Stimulated activated CD4-positive, alpha-beta T cell treated with anti-CD3 and anti-CD28 coated beads, Interleukin-15, amount 100 ng/mL, for 48 hours (primary cell): Measurements from ENCODE around the gene XPA.
"Not testable (repeated sequence)": the region's sequence is repeated elsewhere in the genome, so short reads cannot be mapped to it uniquely, and the experiment has no call there.

ENCODE experiments used
- DNase-seq, 2 donors: peaks; one replicate each; pipeline ENCODE4 v3.0.0-alpha.2; 2020; ENCODE audit warnings: low read depth in 2 of 2

Gene XPA

DNA sequence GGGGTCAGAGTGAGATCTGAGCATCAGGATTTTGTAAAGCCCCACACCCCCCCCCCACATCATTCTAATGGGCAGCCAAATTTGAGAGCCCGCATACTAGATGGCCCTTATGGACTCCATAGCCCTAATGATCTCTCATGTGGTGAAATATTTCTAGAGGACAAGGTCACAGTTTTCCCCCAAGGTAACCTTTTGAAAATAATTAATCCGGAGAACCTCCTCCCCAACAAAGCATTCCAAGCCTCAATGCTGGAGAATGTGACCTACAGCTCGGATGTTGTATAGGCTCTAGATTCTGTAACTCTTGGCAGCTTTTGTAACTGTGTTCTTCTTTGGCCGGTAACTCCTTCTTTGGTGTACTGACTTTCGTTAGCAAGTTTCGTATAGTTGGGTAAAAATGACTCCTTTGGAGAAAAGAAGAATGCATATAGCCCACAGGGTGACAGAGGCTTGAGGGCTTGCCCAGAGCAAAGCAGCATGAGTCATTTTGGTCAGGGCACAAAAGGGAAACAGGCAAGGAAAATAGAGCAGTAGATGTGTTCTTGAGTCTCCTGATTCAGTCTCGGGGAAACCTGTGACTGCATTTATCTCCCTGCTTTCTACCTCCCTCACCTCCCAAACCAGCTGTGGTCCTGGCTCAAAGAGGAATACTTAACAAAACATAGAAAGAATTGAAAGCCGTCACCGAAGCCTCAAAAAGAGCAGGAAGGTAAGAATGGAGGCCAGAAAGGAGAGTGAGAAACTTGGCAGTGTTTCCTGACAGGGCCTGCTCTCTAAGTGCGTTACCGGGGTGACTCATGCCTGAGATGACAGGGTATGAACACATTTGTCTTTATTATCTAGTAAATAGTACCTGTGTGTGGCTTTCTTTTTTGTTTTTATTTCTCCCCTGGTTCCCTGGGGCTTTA is 6.6 kb upstream of the XPA start:
- peak; percentile 21 to 47 for DNase-seq

DNA sequence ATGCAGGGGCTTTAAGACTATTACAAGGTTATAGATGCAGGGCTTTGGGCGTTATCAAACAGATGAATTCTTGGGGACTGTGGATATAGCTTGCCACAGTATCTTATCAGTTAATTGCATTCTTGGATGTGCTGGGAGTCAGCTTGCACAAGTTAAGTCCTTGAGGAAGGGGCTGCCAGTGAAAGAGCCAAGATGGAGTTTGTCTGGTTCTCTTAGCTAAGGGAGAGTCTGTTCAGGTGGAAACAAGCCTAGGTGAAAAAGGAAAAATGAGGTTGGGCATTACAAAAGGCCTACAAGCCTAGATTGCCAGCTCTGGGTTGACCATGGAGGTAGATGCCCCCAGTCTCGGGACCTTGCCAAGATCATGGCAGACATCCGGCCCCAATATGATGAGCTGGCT is 2.7 kb upstream of the XPA start:
- not testable (repeated sequence) for DNase-seq

DNA sequence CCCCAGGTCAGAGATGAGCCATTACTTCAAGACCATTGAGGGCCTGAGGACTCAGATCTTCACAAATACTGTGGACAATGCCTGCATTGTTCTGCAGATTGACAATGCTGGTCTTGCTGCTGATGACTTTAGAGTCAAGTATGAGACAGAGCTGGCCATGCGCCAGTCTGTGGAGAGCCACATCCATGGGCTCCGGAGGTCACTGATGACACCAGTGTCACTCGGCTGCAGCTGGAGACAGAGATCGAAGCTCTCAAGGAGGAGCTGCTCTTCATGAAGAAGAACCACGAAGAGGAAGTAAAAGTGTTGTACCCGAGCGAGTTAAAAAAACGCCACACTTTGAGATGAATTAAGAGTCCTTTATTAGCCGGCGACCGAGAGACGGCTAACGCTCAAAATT is 2.1 kb upstream of the XPA start:
- not testable (repeated sequence) for DNase-seq

DNA sequence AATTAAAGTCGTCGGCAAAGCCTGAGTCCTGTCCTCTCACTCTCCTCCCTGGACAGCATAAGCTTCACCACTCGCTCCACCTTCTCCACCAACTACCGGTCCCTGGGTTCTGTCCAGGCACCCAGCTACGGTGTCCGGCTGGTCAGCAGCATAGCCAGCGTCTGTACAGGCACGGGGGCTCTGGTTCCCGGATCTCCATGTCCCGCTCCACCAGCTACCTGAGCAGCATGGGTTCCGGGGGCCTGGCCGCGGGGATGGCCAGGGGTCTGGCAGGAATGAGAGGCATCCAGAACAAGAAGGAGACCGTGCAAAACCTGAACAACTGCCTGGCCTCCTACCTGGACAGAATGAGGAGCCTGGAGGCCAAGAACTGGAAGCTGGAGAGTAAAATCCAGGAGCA is 1.7 kb upstream of the XPA start:
- no peak for DNase-seq

DNA sequence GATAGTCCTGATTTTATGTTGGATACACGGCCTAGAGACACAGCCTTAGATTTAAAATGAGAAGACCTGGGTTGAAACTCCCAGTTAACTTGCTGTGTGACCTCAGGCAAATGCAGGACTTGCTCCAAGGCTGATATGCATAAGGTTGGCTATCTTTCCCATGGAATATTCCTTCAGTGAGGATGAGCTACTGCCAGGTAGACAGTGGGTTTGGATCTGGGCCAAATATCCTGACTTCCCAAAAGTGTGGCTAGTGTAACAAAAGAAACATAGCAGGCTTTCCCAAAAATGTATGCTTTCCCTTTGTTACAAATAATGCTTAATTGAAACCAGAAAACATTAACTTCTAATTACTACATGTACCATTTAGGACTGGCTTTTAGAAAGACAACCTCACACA is 697 bp upstream of the XPA start:
- DNase-seq: no peak

DNA sequence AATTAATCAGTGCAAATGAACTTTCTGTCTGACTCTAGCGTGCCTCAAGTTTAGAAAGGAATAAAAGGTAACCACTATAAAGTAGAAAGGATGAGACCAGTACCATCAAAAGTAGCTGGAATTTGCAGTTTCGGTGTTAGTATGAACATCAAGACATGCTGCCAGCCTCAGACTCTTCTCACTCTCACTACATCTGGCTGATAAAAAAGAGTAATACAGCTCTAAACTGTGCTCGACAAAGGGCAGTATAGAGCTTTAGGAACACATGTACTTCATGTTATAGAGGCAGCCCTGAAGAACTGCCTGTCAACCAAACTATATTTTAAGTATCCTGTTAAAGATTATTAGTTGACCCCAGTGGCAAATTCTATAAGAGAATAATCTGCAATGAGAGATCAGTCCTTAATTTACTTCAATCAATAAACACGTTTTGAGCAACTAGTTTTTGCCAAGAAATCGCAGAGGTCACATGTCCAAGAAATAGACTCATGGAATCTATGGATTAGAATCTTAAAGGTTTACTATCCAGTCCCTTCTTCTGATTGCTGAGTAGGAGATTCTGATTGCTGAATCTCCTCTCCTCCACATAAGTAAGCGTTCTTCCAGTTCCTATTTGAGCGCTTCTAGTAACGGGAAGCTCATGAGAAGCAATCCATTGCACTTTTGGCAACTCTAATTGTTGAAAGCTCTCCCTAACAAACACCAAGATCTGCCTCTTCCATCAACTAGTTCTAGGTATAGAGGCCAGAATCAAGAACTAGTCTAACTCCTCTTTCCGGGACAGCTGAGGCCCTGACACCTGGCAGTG is 941 bp downstream of the XPA start:
- no peak for DNase-seq

DNA sequence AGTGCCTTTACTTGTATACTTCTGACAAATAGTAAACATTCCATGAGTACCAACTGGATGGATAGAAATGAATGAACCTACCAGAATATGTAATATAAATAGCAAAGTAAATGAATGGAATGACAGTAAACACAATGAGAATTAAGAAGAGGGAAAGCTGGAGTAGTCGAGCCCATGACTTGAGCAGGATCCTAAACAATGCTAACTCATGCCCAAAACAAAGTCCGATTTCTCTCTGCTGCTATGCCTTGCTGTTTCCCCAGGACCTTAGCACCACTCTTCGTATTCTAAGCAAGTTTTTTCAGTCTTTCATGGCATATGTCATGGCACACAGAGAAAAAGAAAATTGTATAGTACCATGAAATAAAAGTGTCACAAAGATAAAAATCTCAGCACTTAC is 1.8 kb downstream of the XPA start:
- DNase-seq: no peak

DNA sequence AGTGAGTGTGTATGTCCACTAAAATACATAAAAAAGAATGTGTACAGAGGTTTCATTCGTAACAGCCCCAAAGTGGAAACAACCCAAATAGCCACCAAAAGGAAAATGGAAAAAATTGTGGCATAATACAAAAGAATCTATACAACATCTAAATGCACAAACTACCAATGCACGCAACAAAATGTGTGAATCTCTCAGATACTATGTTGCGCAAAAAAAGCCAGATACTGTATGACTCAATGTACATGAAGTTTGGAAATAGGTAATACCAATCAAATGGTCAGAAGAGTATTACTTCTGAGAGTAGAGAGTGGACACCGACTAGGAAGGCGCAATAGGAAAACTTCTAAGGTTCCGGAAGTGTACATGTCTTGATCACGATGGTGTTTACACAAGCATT is 2.4 kb downstream of the XPA start:
- DNase-seq: no peak

DNA sequence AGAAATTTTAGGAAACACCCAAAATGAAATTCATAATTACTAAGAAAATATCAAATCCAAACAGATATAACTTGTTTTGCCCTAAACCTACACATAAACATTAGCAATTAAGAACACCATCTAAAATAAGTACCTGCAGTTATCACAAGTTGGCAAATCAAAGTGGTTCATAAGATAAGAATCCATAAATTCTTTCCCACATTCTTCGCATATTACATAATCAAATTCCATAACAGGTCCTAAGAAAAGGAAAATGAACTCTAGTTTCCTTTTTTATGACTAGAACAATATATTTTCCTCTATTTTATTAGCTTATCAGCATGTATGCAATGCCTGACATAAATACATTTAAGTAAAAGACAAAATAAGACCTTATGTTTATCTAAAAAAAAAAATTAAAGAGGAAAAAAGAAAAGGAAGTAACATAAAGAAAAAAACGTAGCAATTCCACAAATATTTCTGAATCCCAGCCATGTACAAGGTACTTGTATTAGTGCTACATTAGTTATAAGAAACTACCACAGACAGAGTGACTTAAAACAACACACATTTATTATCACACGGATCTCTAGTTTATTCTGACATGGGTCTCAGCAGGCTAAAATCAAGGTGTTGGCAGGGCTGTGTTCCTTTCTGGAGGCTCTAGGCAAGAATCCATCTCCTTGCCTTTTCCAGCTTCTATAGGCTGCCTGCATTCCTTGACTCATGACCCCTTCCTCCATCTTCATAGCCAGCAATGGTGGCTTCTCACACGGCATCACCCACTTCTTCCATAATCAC is 7.5 kb downstream of the XPA start:
- DNase-seq: no peak

DNA sequence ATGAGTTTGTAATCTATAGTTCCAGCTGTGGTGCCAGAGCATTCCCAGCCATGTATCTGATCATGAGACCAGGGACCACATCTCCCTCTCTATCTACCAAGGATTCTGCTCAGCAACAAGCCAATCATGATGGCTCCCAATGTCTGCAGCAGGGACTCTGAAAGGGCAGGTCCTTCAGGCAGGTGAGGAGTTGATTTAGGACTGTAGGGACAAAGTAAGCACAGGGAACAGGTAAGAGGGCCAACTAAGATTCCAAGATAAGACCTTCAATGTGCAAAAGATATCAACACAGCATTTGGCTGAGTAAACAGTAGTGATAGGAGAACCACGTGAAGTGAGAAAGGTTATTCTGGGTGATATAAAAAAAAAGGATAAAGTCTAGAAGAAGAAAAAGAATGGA is 8.5 kb downstream of the XPA start:
- no peak for DNase-seq

DNA sequence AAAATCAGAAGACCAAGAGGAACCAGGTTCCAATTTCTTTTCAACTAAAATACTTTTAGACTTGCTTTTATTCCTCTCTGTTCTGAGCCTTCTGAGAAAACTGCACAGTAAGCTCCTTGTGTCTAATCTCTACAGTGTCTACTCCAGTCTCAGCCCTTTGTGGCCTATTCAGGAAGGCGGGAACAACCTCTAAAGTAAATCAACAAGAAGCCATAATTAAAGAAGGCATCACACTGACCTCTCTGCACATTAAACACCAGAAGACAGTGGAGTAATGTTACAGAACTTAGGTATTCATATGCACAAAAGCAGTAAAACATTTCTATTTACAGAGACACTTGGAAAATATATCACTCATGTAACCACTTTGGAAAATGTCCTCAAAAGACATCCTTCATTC is 14.9 kb downstream of the XPA start:
- no peak for DNase-seq

DNA sequence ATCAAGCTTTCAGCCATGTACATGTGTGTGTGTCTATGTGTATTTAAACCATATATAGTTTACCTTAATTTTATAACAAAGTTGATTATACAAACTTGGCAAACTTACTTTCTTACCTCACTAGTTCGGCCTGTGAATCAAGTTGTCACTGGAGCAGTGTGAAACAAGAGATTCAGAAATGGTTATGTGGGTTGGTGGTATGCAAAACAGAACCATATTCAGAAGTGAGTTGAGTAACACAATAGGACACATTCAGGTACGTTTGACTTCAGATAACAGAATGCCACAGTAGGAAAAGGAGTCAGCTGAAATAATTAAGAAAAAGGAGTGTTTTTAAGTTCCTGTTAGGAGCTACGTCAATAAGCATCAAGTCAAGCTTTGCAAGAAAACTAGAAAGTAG is 21.5 kb downstream of the XPA start:
- no peak for DNase-seq

DNA sequence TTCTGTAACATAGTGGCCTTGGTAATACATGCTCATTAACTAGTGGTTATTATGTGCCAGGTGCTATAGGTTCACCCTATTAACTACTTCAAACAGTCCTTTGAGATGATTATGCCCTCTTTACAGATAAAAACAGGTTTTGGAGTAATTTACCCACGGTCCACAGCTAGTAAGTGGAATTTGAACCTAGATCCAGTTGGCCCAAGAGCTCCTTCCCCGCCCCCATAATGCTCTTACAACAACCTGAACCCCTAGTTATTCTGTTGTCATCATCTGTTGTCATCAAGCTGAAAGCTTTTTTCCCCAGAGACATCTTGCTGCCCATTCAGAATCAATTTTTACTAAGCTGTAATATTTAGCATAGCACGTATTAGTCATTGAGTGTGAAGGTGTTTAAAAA is 23.2 kb downstream of the XPA start:
- no peak for DNase-seq

DNA sequence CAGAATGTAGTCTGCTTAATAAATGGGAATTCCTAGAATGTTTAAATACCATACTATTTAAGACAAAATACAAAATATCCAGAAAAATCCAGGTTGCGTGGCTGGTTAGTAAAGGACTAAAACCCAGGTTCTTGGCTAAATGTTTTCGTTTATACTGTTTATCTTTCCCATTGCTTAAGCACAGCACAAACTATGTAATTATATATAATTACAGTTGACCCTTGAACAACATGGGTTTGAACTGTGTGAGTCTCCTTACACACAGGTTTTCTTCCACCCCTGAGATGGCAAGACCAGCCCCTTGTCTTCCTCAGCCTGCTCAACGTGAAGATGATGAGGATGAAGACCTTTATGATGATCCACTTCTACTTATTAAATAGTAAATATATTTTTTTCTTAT is 24.7 kb downstream of the XPA start:
- DNase-seq: no peak

DNA sequence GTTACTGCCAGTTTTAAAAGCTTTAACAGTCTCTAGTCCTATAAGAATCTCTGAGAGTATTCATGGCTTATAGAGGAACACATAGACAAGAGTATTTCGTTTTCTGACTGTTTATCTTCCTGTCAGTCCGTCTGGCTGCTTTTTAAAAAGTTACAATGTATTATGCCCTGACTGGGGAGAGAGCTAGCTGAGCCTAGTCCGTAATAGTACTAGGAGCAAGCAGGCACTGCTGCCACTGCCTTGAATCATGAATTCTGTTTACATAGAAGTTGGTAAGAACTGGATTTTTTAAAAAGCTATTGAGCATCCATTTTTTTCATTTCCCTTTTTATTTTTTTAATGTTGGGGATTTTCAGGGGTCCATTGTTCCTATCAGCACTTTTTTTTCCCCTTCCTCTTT is 26.6 kb downstream of the XPA start:
- DNase-seq: no peak

DNA sequence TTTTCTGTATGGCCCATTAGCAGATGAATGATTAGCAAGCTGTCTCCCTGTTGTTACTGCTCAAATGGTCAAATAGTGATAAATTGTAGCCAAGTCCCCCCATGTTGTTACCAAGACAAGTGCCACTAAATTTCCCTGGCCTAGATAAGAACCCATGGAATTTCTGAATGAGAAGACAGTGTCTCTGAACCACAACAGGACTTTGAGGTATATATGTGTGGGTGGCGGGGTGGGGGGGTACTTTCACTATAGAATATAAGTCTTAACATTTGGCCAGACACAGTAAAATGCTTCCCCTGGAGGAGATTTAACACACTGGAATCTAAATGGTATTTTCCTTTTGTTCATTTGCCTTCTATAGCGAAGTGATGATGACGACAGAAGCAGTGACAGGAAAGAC is 28.7 kb downstream of the XPA start:
- peak in 1 of 2 donors; percentile 4 for DNase-seq

DNA sequence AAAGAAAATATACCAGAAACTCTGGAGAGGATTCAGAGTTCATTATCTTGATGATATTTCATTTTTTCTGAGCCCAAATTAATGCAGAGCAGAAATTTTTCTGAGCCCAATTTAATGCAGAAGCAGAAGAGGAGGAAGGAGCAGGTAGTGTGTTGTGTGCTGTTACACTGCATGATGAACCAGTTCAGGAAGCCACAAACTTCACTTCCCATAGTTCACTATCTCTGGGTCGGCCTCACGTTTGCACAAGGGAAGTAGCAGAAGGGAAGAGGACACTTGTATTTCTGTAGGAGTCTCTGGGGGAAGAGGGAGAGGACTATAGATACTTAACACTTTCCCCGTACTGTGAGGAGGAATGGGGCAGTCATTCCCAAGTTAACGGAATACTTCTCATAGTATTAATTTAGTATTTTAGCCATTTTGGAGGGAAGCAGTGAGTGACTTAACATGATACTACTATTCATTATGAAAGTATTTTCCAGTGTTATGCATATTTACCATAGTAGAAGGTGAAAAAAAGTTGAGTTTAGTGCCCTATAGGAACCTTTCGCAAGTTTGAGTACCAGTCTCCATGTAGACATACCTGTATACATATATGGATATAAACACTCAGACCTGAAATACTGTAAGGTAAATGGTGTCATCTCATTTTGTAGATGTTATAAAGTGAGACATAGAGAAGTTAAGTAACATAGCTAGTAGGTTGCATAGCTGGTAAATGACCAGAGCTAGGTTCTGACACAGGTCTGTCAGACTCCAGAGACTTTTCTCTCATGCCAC is 30.0 kb downstream of the XPA start:
- no peak for DNase-seq

DNA sequence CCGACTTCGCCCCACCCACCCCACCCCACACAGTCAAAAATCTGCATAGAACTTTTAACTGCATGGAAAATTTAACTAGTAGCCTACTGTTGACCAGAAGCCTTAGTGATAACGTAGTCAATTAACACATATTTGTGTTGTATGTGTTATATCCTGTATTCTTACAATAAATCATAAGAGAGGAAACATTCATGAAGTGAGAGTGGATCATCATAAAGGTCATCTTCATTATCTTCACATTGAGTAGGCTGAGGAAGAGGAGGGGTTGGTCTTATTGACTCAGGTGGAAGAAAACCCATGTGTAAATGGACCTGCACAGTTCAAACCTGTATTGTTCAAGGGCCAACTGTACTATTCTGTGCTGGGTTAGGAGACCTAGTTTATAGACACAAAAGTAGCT is 31.4 kb downstream of the XPA start:
- no peak for DNase-seq

DNA sequence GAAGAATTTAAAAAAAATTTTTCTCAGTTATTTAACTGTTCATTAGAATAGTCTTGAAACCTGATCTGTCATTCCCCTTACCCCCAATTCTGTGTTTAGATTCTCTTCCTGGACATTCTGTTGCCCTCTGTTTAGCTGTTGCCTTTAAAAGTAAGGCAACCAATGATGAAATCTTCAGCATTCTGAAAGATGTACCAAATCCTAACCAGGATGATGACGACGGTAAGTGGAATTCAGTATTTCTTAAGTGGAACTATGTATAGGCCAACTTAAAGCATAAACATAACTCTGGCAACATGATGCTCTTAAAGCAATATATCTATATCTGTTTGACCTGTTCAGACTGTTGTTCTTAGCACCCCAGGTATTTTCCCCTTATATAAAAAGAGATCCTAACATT is 36.3 kb downstream of the XPA start:
- DNase-seq: no peak

DNA sequence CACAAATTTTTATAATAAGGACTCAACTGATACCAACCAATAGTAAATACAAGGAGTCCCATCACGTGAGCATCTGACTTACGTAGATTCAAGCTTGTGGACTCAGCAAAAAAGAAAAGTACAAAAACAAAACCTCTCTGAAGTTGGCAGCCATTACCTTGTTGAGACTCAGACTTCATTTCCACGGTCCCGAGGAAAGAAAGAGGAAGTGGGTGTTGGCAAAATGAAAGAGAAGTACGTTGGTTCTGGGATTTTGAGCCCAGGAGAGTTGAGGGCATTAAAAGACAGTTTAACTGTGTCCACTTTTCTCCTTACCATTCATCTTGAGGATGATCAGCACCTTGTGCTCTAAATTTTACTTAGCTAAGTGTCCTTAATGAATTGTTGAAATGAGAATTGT is 36.8 kb downstream of the XPA start:
- DNase-seq: no peak

DNA sequence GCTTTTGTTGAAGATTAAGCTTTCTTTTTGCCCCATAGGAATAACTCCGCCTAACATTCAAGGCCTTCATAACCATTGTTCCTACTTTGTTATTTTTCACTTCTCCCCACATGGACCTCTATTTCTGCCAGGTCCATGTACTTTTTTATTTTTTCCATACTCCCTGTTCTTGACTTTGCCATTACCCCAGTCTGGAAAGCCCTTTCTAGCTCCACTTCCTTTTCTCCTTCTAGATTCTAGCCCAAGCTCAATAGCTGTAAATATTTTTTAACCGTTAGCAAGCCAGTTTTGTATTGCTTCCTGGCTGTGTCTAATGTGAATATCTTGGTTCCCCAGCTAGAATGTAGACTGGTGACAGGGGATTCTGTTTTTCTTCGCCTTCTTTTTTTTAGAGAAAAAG is 37.4 kb downstream of the XPA start:
- no peak for DNase-seq

DNA sequence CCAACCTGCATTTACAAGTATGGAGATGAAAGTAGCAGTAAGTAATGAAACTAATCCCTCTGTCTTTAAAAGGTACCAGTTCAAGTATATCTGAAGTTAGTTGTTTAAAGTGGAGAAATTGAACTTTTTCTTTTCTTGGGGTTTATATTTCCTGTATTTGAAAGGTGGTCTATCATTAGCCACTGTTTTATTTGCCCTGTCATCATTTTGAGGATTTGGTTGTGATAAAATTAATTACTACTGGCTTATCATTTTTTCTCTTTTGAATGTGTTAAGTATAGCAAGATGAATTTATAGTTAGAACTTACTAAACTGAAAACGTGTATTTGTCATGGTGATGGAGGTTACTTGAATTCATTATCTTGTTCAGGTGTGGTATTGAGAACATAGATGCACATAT is 38.4 kb downstream of the XPA start:
- no peak for DNase-seq
